ENCODE data around the gene LARGE1. TPM values are rescaled to one million over a fixed set of nuclear protein-coding genes. Genes with fewer than 3 reads are reported as not detected.

LARGE1 gene
- total RNA-seq, 4 donors from 2014 or later = 24.9 to 51.0 (median 32.7) TPM

DNA sequence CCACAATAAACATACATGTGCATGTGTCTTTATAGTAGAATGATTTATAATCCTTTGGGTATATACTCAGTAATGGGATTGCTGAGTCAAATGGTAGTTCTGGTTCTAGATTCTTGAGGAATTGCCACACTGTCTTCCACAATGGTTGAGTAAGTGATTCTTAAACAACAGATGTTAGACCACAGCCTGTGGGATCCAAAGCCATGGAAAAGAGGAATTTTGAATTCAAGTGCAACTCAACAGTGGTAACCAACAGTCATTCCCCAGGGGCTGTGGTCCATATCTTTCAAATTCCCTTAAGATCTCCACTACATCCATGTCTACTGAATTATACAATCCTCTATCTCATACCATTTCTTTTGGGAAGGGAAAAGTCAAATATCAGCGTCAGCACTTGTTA lies 321.5 kb downstream of the LARGE1 start:
- DNase-seq (ENCODE audit: low spot score in 2 of 2) = no peak
- H3K4me1 ChIP-seq = no peaks in the 10 kb centered on the region
- no peak overlapping the region for H3K4me3 ChIP-seq
- H3K27me3 ChIP-seq = no peaks in the 10 kb centered on the region
- TF ChIP-seq, protein P1, sequence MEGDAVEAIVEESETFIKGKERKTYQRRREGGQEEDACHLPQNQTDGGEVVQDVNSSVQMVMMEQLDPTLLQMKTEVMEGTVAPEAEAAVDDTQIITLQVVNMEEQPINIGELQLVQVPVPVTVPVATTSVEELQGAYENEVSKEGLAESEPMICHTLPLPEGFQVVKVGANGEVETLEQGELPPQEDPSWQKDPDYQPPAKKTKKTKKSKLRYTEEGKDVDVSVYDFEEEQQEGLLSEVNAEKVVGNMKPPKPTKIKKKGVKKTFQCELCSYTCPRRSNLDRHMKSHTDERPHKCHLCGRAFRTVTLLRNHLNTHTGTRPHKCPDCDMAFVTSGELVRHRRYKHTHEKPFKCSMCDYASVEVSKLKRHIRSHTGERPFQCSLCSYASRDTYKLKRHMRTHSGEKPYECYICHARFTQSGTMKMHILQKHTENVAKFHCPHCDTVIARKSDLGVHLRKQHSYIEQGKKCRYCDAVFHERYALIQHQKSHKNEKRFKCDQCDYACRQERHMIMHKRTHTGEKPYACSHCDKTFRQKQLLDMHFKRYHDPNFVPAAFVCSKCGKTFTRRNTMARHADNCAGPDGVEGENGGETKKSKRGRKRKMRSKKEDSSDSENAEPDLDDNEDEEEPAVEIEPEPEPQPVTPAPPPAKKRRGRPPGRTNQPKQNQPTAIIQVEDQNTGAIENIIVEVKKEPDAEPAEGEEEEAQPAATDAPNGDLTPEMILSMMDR (IDR thresholded peaks at IDR 0.05) = no peak
- no peak for TF ChIP-seq EP300 (IDR thresholded peaks at IDR 0.05)
- H3K27ac ChIP-seq = no peak overlapping the region
- H3K36me3 ChIP-seq = peaks cover 0 to 38% (median 0%) of the 10 kb centered on the region in 3 donors
- 96 to 97% methylated on average over 1 of the region's 1 CpG for WGBS, 2 donors
- no peaks in the 10 kb centered on the region for H3K9me3 ChIP-seq

DNA sequence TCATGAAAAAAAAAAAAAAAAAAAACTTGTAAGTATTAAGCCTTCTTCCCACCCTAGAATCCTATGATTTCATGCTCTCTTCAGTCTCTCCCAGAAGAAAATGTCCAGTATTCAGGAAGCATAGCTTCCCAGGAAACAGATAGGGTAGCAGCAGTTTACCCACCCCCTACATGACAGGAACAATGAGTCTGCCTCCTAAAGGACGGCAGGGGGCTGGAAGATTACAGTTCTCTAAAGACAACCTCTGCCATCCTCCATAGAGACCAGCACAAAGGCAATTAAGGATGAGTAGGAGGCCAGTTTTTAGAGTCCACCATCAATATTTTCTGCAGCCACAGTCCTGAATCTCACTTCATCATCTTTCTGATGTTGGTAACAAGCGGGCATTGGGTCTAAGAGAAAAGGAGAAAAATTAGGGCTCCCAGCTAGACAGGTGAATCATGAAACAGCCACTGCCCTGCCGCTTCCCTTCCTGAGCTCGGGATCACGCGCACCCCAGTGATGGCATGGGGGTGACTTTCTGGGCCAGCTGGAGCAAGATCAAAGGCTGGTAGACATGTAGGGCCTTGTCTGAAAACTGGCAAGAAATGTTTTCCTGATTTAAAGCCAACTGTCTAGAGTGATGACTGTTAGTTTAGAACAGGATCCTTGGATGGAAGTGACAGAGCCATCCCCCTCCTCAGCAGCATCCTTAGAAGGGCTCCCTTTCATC lies 322.8 kb downstream of the LARGE1 start:
- Histone ChIP-seq H3K36me3 (peaks cover 0 to 26% (median 0%) of the 10 kb centered on the region in 3 donors), H3K9me3 (no peaks in the 10 kb centered on the region), H3K27ac (no peak overlapping the region), H3K4me1 (no peaks in the 10 kb centered on the region), H3K4me3 (no peak overlapping the region), H3K27me3 (no peaks in the 10 kb centered on the region)
- DNase-seq (ENCODE audit: low spot score in 2 of 2) = no peak
- 82 to 83% methylated on average over 6 of the region's 6 CpGs for WGBS, 2 donors
- TF ChIP-seq POLR2A (IDR thresholded peaks at IDR 0.05) = no peak
- TF ChIP-seq, protein P1 (IDR thresholded peaks at IDR 0.05) = no peak
- no peak for TF ChIP-seq EP300 (IDR thresholded peaks at IDR 0.05)

DNA sequence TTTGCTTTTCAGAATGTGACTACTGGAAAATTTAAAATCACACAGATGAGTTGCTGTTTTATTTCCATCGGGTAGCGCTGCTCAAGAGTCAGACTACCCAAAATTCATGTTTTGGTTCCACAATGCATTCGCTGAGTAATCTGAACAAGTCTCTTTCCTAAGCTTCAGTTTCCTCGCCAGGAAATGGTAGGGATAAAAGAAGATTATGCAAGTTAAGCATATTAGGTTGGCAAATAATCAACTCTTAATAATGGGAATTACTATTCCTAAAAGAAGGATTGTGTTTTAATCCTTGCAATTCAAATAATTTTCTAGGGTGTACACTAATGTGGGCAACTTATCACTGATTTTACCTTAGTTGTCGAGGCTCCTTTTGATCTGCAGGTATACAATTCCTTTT lies 326.5 kb downstream of the LARGE1 start:
- no peak for DNase-seq (ENCODE audit: low spot score in 2 of 2)
- 95% methylated on average over 5 of the region's 5 CpGs for WGBS, 2 donors
- no peak overlapping the region for H3K4me3 ChIP-seq

DNA sequence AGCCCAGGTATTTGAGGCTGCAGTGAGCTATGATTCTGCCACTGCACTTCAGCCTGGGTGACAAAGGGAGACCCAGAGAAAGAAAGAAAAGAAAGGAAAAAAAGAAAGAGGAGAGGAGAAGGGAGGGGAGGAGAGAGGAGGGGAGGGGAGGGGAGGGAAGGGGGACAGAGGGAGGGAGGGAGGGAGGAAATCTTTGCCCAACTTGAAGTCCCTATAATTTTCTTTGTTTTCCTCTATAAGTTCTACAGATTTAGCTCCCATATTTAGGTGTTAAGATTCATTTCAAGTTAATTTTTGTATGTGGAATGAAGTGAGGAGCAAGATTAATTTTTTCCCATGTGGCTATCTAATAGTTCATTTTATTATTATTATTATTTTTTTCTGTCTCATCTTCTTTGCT lies 328.3 kb downstream of the LARGE1 start:
- no peaks in the 10 kb centered on the region for H3K27me3 ChIP-seq
- no peak for DNase-seq (ENCODE audit: low spot score in 2 of 2)
- peaks cover 0 to 3% (median 0%) of the 10 kb centered on the region in 3 donors for H3K36me3 ChIP-seq
- H3K4me1 ChIP-seq = no peaks in the 10 kb centered on the region
- H3K4me3 ChIP-seq = no peak overlapping the region
- H3K9me3 ChIP-seq = no peaks in the 10 kb centered on the region
- no peak overlapping the region for H3K27ac ChIP-seq
- TF ChIP-seq POLR2A (IDR thresholded peaks at IDR 0.05) = no peak
- TF ChIP-seq, protein P1 (IDR thresholded peaks at IDR 0.05) = no peak
- no peak for TF ChIP-seq EP300 (IDR thresholded peaks at IDR 0.05)

More for the DNA sequence above, 326.5 kb downstream of the LARGE1 start:
- Histone ChIP-seq H3K36me3 (peaks cover 0 to 3% (median 0%) of the 10 kb centered on the region in 3 donors), H3K27ac (no peak overlapping the region), H3K27me3 (no peaks in the 10 kb centered on the region), H3K4me1 (no peaks in the 10 kb centered on the region), H3K9me3 (no peaks in the 10 kb centered on the region)
- TF ChIP-seq EP300 (IDR thresholded peaks at IDR 0.05) = no peak
- TF ChIP-seq, protein P1 (IDR thresholded peaks at IDR 0.05) = no peak

DNA sequence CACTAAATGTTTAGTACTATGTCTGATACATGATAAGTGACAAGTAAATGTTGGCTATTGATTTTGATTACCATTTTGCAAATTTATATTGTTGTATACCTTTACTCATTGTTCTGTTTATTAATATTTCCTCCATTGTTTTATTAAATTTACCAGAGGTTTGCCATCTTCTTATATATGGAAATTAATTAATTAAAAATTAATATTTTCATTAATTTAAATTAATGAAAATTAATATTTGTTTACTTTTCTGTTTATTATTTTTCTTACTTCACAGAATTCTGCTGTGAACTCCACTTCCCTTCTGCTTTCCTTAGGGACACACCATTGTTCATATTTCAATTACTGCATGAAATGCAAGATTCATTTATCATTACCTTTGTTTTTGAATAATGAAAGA lies 331.0 kb downstream of the LARGE1 start:
- TF ChIP-seq POLR2A (IDR thresholded peaks at IDR 0.05) = no peak
- TF ChIP-seq, protein P1 (IDR thresholded peaks at IDR 0.05) = no peak
- no peak for TF ChIP-seq EP300 (IDR thresholded peaks at IDR 0.05)
- no peak overlapping the region for H3K27ac ChIP-seq
- H3K4me1 ChIP-seq = no peaks in the 10 kb centered on the region
- H3K9me3 ChIP-seq = no peaks in the 10 kb centered on the region
- no peaks in the 10 kb centered on the region for H3K36me3 ChIP-seq
- no peaks in the 10 kb centered on the region for H3K27me3 ChIP-seq
- DNase-seq (ENCODE audit: low spot score in 2 of 2) = no peak
- H3K4me3 ChIP-seq = no peak overlapping the region

Data from tibial nerve (tissue), 4 donors.